ENCODE measurements around the gene MAIP1.
"Not testable (repeated sequence)": the region's sequence is repeated elsewhere in the genome, so short reads cannot be mapped to it uniquely, and the experiment has no call there.

Gene MAIP1, protein sequence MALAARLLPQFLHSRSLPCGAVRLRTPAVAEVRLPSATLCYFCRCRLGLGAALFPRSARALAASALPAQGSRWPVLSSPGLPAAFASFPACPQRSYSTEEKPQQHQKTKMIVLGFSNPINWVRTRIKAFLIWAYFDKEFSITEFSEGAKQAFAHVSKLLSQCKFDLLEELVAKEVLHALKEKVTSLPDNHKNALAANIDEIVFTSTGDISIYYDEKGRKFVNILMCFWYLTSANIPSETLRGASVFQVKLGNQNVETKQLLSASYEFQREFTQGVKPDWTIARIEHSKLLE

DNA sequence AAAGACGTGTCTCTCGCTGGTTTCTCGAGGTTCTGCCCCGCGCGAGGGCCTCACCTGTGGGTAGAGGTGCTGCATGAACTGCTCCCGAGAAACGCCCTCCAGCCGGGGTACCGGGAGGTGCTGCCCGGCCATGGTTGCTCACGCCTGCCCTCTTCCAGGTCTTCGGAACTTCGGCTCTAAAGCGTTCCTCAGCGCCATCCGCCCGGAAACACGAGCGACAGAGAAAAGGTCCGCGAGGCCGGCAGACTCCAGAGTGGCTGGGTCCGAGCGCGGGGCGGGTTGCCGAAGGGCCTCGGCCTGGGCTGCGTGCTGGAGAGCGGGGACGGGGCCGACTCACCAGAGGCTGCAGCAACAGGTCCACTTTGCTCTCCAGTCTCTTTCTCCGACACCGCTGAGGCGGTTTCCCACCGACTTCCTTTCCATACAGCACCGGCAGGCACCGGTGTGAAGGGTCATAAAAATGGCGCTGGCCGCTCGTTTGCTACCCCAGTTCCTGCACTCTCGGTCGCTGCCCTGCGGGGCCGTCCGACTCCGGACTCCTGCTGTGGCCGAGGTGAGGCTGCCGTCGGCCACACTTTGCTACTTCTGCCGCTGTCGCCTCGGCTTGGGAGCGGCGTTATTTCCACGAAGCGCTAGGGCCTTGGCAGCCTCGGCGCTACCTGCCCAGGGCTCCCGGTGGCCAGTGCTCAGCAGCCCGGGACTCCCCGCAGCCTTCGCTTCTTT is at the start of gene MAIP1, which contains the start of gene TYW5:
TSS of gene MAIP1 (plus strand) at position 244 of the 723 bp plus-strand sequence. CDS start at position 461, 217 bp downstream.
TSS of gene TYW5 (minus strand) at position 153 of the 723 bp plus-strand sequence. CDS start at position 132, 21 bp downstream.
- no peaks in the 10 kb centered on the region; the same call in 1 of the 2 replicates for H3K36me3 ChIP-seq (ENCODE audit: insufficient read depth, low read length)
- H3K9me3 ChIP-seq (ENCODE audit: control insufficient read depth, insufficient read depth, low read length), result no peaks in the 10 kb centered on the region
- peaks cover 3% of the 10 kb centered on the region; the same call in 1 of the 2 replicates for H3K4me1 ChIP-seq (ENCODE audit: insufficient read depth, low read length)
- H3K9ac ChIP-seq (ENCODE audit: low read depth, low read length), result peak within 1 kb of the TSS; percentile 88

DNA sequence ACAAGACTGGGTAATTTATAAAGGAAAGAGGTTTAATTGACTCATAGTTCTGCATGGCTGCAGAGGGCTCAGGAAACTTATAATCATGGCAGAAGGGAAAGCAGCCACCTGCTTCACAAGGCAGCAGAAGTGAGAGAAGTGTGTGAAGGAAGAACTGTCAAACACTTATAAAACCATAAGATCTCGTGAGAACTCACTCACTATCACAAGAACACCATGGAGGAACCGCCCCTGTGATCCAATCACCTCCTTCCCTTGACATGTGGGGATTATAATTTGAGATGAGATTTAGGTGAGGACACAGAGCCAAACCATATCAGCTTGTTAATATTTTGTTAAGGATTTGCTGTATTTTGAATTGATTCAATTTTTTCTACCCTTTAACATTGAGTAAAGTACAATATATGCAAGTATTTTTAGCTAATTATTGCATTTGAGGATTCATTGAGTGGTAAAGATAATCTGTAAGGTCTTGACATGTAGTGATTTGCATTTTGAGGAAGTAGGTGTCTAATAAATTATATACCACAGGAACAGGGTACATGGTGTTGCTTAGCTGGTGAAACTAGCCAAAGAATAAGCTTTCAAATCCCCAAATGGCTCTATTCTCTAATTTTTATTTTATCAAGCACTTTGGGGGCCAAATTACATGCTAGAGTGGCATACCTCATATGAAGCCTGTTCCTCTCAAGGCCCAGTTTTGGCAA is 48.2 kb upstream of the MAIP1 start:
- H3K9me3 ChIP-seq (ENCODE audit: control insufficient read depth, insufficient read depth, low read length), result no peaks in the 10 kb centered on the region
- no peaks in the 10 kb centered on the region for H3K36me3 ChIP-seq (ENCODE audit: insufficient read depth, low read length)
- H3K9ac ChIP-seq (ENCODE audit: low read depth, low read length), result no peak overlapping the region
- H3K4me1 ChIP-seq (ENCODE audit: insufficient read depth, low read length), result no peaks in the 10 kb centered on the region

DNA sequence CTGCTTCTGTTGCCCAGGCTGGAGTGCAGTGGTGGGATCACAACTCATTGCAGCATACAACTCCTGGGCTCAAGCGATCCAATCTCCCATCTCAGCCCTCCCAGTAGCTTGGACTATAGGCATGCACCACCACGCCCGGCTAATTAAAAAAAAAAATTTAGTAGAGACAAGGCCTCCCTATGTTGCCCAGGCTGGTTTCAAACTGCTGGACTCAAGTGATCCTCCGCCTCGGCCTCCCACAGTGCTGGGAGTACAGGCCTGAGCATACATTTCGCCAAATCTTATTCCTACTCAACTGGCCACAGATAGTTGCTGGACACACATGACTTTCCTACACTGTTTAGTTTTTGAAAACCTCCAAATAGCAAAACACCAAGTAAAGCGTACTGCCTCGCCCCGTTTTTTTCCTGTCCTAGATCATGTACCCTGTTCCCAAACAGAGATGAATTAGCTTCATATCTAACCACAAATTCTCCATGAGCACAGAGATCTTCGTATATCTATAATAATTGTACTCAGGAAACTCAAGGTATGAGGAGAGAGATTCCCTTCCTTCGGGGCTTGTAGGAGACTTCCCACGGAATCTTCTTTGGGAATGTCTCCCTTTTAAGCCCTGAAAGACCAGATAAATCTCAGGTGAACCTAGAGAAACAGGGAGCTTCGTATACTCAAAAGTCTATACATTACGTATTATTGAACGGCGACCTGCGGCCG is 44.9 kb upstream of the MAIP1 start:
- Histone ChIP-seq H3K4me1 (ENCODE audit: insufficient read depth, low read length) (no peaks in the 10 kb centered on the region), H3K36me3 (ENCODE audit: insufficient read depth, low read length) (peaks cover 8% of the 10 kb centered on the region), H3K9me3 (ENCODE audit: control insufficient read depth, insufficient read depth, low read length) (no peaks in the 10 kb centered on the region), H3K9ac (ENCODE audit: low read depth, low read length) (peak overlapping the region; percentile 89)

DNA sequence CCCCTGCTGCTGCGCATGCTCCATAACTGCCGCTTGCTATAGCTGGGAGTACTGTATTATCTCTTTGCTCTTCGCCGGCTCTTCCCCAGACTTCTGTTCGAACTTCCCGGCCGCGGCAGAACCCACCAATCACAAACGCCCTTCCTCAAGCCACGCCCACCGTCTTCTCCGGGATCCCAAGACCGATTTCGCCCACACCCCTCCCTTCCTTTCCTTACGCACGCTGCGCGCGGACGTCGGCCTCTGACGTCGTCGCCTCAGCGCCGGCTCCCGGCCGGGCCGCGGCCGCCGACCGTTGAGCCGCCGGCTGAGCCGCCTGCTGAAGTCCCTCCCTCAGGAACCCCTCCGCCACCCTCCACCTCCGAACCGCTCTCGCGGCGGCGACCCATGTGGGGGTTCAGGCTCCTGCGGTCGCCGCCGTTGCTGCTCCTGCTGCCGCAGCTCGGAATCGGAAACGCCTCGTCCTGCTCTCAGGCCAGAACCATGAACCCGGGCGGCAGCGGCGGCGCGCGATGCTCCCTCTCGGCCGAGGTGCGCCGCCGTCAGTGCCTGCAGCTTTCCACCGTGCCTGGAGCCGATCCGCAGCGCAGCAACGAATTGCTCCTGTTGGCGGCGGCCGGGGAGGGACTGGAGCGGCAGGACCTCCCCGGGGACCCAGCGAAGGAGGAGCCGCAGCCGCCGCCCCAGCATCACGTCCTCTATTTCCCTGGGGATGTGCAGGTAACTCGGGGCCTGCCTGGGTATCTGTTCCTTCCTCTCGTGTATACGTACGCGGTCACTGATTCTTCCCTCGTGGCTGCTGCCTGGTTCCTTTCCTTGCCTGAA is 44.1 kb upstream of the MAIP1 start, which contains the start of gene C2orf69:
TSS of gene C2orf69 (plus strand) at position 242 of the 825 bp plus-strand sequence. CDS start at position 388, 146 bp downstream.
- Histone ChIP-seq H3K36me3 (ENCODE audit: insufficient read depth, low read length) (peaks cover 8% of the 10 kb centered on the region), H3K9me3 (ENCODE audit: control insufficient read depth, insufficient read depth, low read length) (peaks cover 5% of the 10 kb centered on the region; the same call in 1 of the 2 replicates), H3K9ac (ENCODE audit: low read depth, low read length) (peak within 1 kb of the TSS; percentile 89), H3K4me1 (ENCODE audit: insufficient read depth, low read length) (no peaks in the 10 kb centered on the region)

DNA sequence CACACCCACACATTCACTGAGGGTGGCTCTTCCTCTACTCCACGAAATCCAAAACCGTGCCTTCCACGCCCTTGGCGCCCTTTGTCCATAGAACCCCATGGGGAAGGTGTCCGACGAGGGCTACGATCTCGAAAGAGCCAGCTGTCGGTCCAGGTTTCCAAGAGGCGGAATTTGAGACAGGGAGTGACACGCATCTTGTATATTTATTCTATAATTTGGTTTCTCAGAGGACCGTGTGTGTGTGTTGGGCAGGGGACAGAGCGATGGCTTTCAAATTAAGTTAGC is 43.6 kb upstream of the MAIP1 start:
- H3K36me3 ChIP-seq (ENCODE audit: insufficient read depth, low read length), result peaks cover 8% of the 10 kb centered on the region
- H3K9me3 ChIP-seq (ENCODE audit: control insufficient read depth, insufficient read depth, low read length), result peaks cover 10% of the 10 kb centered on the region
- peak overlapping the region; percentile 89 for H3K9ac ChIP-seq (ENCODE audit: low read depth, low read length)
- no peaks in the 10 kb centered on the region for H3K4me1 ChIP-seq (ENCODE audit: insufficient read depth, low read length)

DNA sequence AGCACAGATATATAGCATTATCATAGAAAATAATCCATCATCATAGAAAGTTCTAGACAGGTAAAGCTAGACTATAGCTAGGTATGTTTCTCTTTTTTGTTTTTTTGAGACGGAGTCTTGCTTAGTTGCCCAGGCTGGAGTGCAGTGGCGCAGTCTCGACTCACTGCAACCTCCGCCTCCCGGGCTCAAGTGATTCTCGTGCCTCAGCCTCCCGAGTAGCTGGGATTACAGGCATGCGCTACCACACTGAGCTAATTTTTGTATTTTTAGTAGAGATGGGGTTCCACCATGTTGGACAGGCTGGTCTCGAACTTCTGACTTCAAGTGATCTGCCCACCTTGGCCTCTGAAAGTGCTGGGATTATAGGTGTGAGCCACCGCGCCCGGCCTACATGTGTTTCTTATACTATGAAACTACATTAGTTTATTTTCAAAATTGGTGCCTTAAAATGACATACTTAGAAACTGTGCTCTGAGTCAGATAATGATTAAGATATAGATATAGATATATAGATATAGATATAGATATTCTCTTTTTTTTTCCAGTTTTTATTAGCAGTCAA is 42.7 kb upstream of the MAIP1 start:
- peaks cover 13% of the 10 kb centered on the region for H3K36me3 ChIP-seq (ENCODE audit: insufficient read depth, low read length)
- H3K9ac ChIP-seq (ENCODE audit: low read depth, low read length), result peak overlapping the region; percentile 89; the same call in 1 of the 2 replicates
- H3K4me1 ChIP-seq (ENCODE audit: insufficient read depth, low read length), result not testable (repeated sequence)
- peaks cover 11% of the 10 kb centered on the region for H3K9me3 ChIP-seq (ENCODE audit: control insufficient read depth, insufficient read depth, low read length)

DNA sequence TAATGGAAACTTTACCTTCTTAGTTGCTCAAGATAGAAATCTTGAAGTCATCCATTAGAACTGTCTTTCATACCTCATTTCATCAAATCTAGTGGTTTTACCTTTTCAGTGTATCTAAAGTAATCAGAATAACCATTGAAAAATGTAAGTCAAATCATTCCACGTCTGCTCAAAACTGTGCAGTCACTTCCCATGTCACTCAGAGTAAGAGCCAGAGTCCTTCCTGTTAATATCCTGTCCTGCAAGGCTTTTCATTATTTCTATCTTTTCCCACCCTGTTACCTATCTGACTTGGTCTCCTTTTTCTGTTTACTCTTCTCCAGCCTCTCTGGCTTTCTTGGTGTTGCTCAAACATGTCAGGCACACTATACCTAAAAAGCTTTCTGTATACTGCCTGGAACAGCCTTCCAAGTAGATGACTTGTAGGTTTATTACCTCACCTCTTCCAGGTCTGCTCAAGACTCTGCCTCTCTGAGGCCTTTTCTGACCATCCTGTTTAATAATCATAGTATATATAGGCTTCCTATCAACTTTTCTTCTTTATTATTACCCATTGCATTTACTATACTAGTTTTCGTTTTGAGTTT is 40.9 kb upstream of the MAIP1 start:
- Histone ChIP-seq H3K36me3 (ENCODE audit: insufficient read depth, low read length) (peaks cover 13% of the 10 kb centered on the region), H3K4me1 (ENCODE audit: insufficient read depth, low read length) (no peaks in the 10 kb centered on the region), H3K9ac (ENCODE audit: low read depth, low read length) (no peak overlapping the region), H3K9me3 (ENCODE audit: control insufficient read depth, insufficient read depth, low read length) (peaks cover 11% of the 10 kb centered on the region)

DNA sequence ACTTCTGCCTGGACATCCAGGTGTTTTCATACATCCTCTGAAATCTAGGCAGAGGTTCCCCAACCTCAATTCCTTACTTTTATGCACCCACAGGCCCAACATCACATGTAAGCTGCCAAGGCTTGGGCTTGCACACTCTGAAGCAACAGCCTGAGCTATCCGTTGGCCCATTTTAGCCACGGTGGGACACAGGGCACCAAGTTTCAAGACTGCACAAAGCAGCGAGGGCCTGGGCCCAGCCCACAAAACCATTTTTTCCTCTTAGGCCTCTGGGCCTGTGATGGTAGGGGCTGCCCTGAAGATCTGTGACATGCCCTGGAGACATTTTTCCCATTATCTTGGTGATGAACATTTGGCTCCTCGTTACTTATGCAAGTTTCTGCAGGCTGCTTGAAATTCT is 38.4 kb upstream of the MAIP1 start:
- Histone ChIP-seq H3K36me3 (ENCODE audit: insufficient read depth, low read length) (peaks cover 18% of the 10 kb centered on the region), H3K9ac (ENCODE audit: low read depth, low read length) (no peak overlapping the region), H3K9me3 (ENCODE audit: control insufficient read depth, insufficient read depth, low read length) (peaks cover 11% of the 10 kb centered on the region), H3K4me1 (ENCODE audit: insufficient read depth, low read length) (no peaks in the 10 kb centered on the region)

DNA sequence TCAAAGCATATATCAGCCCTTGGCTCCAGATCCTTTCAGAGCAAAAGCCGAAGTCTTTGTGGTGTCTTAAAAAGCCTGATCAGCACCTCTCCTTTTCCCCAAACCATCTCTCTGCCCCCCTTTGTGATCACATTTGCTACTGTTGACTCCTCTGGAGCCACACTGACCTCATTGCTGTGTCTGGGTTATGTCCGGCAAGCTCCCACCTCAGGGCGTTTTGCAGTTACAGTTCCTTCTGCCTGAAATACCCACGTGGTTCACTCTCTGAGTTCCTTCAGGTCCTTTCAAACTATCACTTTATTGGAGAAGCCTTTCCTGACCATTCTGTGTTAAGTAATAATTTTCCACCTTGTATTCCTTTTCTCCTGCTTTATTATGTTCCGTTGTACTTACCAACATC is 32.5 kb upstream of the MAIP1 start:
- H3K9me3 ChIP-seq (ENCODE audit: control insufficient read depth, insufficient read depth, low read length), result no peaks in the 10 kb centered on the region
- H3K36me3 ChIP-seq (ENCODE audit: insufficient read depth, low read length), result peaks cover 5% of the 10 kb centered on the region
- no peak overlapping the region for H3K9ac ChIP-seq (ENCODE audit: low read depth, low read length)
- no peaks in the 10 kb centered on the region for H3K4me1 ChIP-seq (ENCODE audit: insufficient read depth, low read length)

DNA sequence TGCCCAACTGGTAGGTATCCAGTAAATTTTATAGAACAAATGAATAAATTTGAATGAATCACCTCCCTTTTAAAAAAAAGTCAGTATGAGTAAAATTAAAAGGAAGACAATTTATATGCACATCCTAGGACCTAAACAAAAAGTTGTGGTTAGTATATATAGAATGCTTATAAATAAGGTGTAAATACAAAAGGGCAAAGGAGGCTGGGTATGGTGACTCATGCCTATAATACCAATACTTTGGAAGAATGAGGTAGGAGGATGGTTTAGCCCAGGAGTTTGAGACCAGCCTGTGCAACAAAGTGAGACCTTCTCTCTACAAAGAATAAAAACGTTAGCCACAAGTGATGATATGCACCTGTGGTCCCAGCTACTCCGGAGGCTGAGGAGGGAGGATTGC is 31.5 kb upstream of the MAIP1 start:
- H3K9me3 ChIP-seq (ENCODE audit: control insufficient read depth, insufficient read depth, low read length), result no peaks in the 10 kb centered on the region
- H3K36me3 ChIP-seq (ENCODE audit: insufficient read depth, low read length), result peaks cover 5% of the 10 kb centered on the region
- no peak overlapping the region for H3K9ac ChIP-seq (ENCODE audit: low read depth, low read length)
- H3K4me1 ChIP-seq (ENCODE audit: insufficient read depth, low read length), result 0 out of 2 replicates have a peak, but pooled peaks cover 4% of the 10 kb centered on the region

DNA sequence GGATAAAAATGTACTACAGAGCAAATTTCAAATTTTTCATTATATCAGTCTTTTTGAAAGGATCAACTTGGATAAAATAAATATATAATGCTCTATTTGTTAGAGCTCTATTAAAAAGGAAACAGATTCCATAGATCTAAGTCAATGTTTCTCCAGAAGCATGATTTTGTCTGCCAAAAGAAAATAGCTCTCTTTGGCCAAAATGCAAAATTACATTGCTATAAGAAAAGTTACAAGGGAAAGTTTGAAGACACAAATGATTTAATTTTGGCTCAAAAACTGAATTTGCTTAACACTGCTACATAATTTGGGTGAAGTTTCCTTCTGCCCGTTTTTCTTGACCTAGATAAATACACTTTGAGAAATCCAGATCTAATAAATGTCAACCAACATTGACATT is 28.6 kb upstream of the MAIP1 start:
- Histone ChIP-seq H3K9ac (ENCODE audit: low read depth, low read length) (no peak overlapping the region), H3K36me3 (ENCODE audit: insufficient read depth, low read length) (peaks cover 3% of the 10 kb centered on the region; the same call in 1 of the 2 replicates), H3K4me1 (ENCODE audit: insufficient read depth, low read length) (0 out of 2 replicates have a peak, but pooled peaks cover 4% of the 10 kb centered on the region), H3K9me3 (ENCODE audit: control insufficient read depth, insufficient read depth, low read length) (no peaks in the 10 kb centered on the region)

DNA sequence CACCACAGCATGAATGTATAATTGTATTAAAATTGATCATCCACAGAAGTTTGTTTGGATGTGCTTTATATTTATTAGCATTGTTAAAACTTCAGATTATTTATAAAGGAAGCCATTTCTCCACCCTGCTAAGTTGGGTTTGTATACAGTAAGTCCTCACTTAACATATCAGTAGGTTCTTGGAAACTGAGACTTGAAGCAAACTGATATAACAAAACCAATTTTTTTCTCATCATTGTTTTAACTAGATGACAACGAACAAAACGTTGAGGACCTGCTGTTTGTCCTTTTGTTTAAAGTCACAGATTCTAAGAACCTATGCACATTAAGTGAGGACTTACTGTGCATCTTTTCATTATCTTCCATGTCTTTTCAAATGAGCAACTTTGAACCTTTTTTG is 27.2 kb upstream of the MAIP1 start:
- H3K9me3 ChIP-seq (ENCODE audit: control insufficient read depth, insufficient read depth, low read length), result no peaks in the 10 kb centered on the region
- H3K36me3 ChIP-seq (ENCODE audit: insufficient read depth, low read length), result peaks cover 3% of the 10 kb centered on the region; the same call in 1 of the 2 replicates
- H3K9ac ChIP-seq (ENCODE audit: low read depth, low read length), result no peak overlapping the region
- H3K4me1 ChIP-seq (ENCODE audit: insufficient read depth, low read length), result 0 out of 2 replicates have a peak, but pooled peaks cover 4% of the 10 kb centered on the region

DNA sequence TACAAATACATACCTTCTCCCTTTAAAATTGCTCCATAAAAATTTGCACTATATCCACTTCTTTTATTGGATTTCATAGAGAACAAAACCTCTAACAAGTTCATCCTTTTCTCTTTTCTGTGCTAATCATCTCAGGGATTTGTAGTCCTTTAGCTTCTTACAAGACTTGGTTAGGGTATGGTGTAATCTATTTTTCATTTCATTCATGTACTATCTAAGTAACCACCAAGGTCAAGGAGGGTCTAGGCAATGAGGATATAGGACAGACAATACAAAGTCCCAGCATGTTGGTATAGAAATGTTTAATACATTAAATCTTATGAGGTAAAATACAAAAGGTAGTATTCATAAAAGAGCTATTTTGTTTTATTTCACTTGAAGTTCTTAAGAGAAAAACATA is 26.8 kb upstream of the MAIP1 start:
- 0 out of 2 replicates have a peak, but pooled peaks cover 4% of the 10 kb centered on the region for H3K4me1 ChIP-seq (ENCODE audit: insufficient read depth, low read length)
- peaks cover 3% of the 10 kb centered on the region; the same call in 1 of the 2 replicates for H3K36me3 ChIP-seq (ENCODE audit: insufficient read depth, low read length)
- H3K9ac ChIP-seq (ENCODE audit: low read depth, low read length), result no peak overlapping the region
- no peaks in the 10 kb centered on the region for H3K9me3 ChIP-seq (ENCODE audit: control insufficient read depth, insufficient read depth, low read length)

Measured in ES-I3 (cell line).